Lower leg skin (tissue), 3 donors: ENCODE data around the gene LECT2.

ENCODE experiments used
- POLR2A ChIP-seq, 2 donors: fragments of 450-650 bp; IDR thresholded peaks; one replicate each; pipeline ENCODE4 v1.6.1; 2016 to 2017; ENCODE audit warnings: antibody characterized with exemption in 2 of 2, mild to moderate bottlenecking in 1 of 2, moderate library complexity in 1 of 2
- TF ChIP-seq, protein P1 (sequence below), 3 donors: fragments of 450-650 bp; IDR thresholded peaks; one replicate each; pipeline ENCODE4 v1.5.1; 2016; ENCODE audit warnings: antibody characterized with exemption in 3 of 3, mild to moderate bottlenecking in 3 of 3, moderate library complexity in 2 of 3

DNA sequence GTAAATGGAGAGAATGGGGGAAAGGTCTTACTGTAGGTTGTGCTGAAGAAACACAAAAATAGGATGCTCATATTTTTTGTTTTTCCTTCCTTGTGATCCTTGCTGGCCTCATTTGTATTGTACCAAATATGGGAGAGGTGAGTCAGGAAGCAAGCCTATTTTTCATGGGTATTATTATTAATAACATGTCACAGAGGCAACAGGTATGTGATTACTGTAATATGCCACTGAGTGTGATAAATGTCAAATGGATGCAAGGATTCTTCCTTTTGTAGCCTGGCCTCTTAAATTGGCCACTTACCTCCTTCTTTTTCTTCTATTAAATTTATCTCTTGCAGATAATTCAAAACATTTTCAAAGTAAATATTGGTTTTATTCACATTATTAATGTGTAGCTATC is 10.2 kb downstream of the LECT2 start:
- TF ChIP-seq, protein P1, sequence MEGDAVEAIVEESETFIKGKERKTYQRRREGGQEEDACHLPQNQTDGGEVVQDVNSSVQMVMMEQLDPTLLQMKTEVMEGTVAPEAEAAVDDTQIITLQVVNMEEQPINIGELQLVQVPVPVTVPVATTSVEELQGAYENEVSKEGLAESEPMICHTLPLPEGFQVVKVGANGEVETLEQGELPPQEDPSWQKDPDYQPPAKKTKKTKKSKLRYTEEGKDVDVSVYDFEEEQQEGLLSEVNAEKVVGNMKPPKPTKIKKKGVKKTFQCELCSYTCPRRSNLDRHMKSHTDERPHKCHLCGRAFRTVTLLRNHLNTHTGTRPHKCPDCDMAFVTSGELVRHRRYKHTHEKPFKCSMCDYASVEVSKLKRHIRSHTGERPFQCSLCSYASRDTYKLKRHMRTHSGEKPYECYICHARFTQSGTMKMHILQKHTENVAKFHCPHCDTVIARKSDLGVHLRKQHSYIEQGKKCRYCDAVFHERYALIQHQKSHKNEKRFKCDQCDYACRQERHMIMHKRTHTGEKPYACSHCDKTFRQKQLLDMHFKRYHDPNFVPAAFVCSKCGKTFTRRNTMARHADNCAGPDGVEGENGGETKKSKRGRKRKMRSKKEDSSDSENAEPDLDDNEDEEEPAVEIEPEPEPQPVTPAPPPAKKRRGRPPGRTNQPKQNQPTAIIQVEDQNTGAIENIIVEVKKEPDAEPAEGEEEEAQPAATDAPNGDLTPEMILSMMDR (IDR thresholded peaks at IDR 0.05), result no peak
- TF ChIP-seq POLR2A (IDR thresholded peaks at IDR 0.05), result no peak
